Smooth muscle cell (in vitro differentiated cells): ENCODE results near the gene HM13. TPM values are rescaled to one million over a fixed set of nuclear protein-coding genes. Genes with fewer than 3 reads are reported as not detected.
"Not testable (repeated sequence)": the region's sequence is repeated elsewhere in the genome, so short reads cannot be mapped to it uniquely, and the experiment has no call there.

Source experiments
- DNase-seq: peaks from one replicate; lab custom pipeline; 2025; ENCODE audit not compliant: unreplicated experiment; lab: John Stamatoyannopoulos, UW
- H2AFZ ChIP-seq: fragments of 200-600 bp; sonication (generic); 2 replicates; pipeline ENCODE4 v1.6.0; 2016; ENCODE audit warnings: antibody characterized with exemption, low read depth, mild to moderate bottlenecking
- H3F3A ChIP-seq: fragments of 200-600 bp; sonication (generic); 2 replicates; pipeline ENCODE4 v1.6.0; 2017; ENCODE audit warnings: antibody characterized with exemption, low read depth
- H3K27ac ChIP-seq: fragments of 200-600 bp; sonication (generic); 2 replicates; pipeline ENCODE4 v1.5.1; 2016; ENCODE audit warnings: low read depth, mild to moderate bottlenecking
- H3K27me3 ChIP-seq: fragments of 200-600 bp; sonication (generic); 2 replicates; pipeline ENCODE4 v1.6.1; 2016; ENCODE audit warnings: low read depth, mild to moderate bottlenecking
- H3K36me3 ChIP-seq: fragments of 200-600 bp; sonication (generic); 2 replicates; pipeline ENCODE4 v1.5.1; 2016; ENCODE audit warnings: low read depth
- H3K4me1 ChIP-seq: fragments of 200-600 bp; sonication (generic); 2 replicates; pipeline ENCODE4 v1.5.1; 2016; ENCODE audit warnings: low read depth
- H3K4me2 ChIP-seq: fragments of 200-600 bp; sonication (generic); 2 replicates; pipeline ENCODE4 v1.6.0; 2016; ENCODE audit warnings: mild to moderate bottlenecking
- H3K4me3 ChIP-seq: fragments of 200-600 bp; sonication (generic); 2 replicates; pipeline ENCODE4 v1.5.1; 2016; ENCODE audit warnings: mild to moderate bottlenecking
- H3K79me2 ChIP-seq: fragments of 200-600 bp; sonication (generic); 2 replicates; pipeline ENCODE4 v1.6.0; 2016; ENCODE audit warnings: low read depth, mild to moderate bottlenecking
- H3K9ac ChIP-seq: fragments of 200-600 bp; sonication (generic); 2 replicates; pipeline ENCODE4 v1.6.0; 2016; ENCODE audit warnings: low read depth
- H3K9me3 ChIP-seq: fragments of 200-600 bp; sonication (generic); replicated peaks from 2 replicates; pipeline ENCODE4 v1.5.1; 2016; ENCODE audit warnings: low read depth
- H4K20me1 ChIP-seq: fragments of 200-600 bp; sonication (generic); 2 replicates; pipeline ENCODE4 v1.6.0; 2016; ENCODE audit warnings: low read depth
- WGBS: methylation state at CpG from one replicate; pipeline ENCODE4 v1.1.7; 2016; ENCODE audit warnings: low lambda C conversion rate; 5-methylcytosine and 5-hydroxymethylcytosine counted together
- polyA plus RNA-seq: library from polyadenylated mRNA; unstranded; fragments of >200 nt; fragmentation: Nextera tagmentation; extraction: Ambion mirVana; gene quantifications from 2 replicates; pipeline ENCODE4 v1.2.1, GENCODE V29; 2016
- total RNA-seq: library from RNA; depleted of rRNA; stranded (reverse); fragments of >200 nt; gene quantifications from 2 replicates; pipeline ENCODE4 v1.2.3, GENCODE V29; 2014
- TF ChIP-seq, protein P1 (sequence below): fragments of 200-600 bp; sonication (generic); IDR thresholded peaks from 2 replicates; pipeline ENCODE4 v1.5.1; 2017; ENCODE audit warnings: borderline replicate concordance, mild to moderate bottlenecking, antibody characterized with exemption; ENCODE audit not compliant: insufficient read depth, poor library complexity, severe bottlenecking

Gene HM13
- total and polyA plus RNA-seq, 2 experiments from 2014 or later = 210 to 336 TPM

- TF ChIP-seq, protein P1, sequence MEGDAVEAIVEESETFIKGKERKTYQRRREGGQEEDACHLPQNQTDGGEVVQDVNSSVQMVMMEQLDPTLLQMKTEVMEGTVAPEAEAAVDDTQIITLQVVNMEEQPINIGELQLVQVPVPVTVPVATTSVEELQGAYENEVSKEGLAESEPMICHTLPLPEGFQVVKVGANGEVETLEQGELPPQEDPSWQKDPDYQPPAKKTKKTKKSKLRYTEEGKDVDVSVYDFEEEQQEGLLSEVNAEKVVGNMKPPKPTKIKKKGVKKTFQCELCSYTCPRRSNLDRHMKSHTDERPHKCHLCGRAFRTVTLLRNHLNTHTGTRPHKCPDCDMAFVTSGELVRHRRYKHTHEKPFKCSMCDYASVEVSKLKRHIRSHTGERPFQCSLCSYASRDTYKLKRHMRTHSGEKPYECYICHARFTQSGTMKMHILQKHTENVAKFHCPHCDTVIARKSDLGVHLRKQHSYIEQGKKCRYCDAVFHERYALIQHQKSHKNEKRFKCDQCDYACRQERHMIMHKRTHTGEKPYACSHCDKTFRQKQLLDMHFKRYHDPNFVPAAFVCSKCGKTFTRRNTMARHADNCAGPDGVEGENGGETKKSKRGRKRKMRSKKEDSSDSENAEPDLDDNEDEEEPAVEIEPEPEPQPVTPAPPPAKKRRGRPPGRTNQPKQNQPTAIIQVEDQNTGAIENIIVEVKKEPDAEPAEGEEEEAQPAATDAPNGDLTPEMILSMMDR = no peak
- Histone ChIP-seq H3K9ac (peak overlapping the region; percentile 5), H3K27me3 (no peaks in the 10 kb centered on the region), H3K4me1 (peaks cover 18% of the 10 kb centered on the region), H3K79me2 (no peaks in the 10 kb centered on the region), H2AFZ (no peak overlapping the region), H4K20me1 (no peaks in the 10 kb centered on the region), H3F3A (peaks cover 54% of the 10 kb centered on the region), H3K4me3 (peak overlapping the region; percentile 53), H3K4me2 (peak overlapping the region; percentile 82), H3K9me3 (no peaks in the 10 kb centered on the region), H3K27ac (peak overlapping the region; percentile 83), H3K36me3 (no peaks in the 10 kb centered on the region)
- under 1% methylated on average over 43 of the region's 63 CpGs for WGBS
- DNase-seq = peak; percentile 98
These were observed 58.7 kb downstream of the HM13 start for GRCh38 chr20:31572701-31573554.

GRCh38 chr20:31573555-31574321 is 59.5 kb downstream of the HM13 start:
- Histone ChIP-seq H3K9ac (peak overlapping the region; percentile 5), H2AFZ (no peak overlapping the region)
- DNase-seq = no peak

GRCh38 chr20:31574986-31575385 is 60.7 kb downstream of the HM13 start:
- not testable (repeated sequence) for H3K27ac ChIP-seq, H2AFZ ChIP-seq, H3K4me3 ChIP-seq, H3K36me3 ChIP-seq, H3K27me3 ChIP-seq, H3K4me2 ChIP-seq, H3K9ac ChIP-seq, H3K9me3 ChIP-seq, H4K20me1 ChIP-seq, H3K79me2 ChIP-seq, DNase-seq
- 97% methylated on average over 10 of the region's 10 CpGs for WGBS
- Histone ChIP-seq H3K4me1 (peaks cover 18% of the 10 kb centered on the region), H3F3A (peaks cover 35% of the 10 kb centered on the region)

More at GRCh38 chr20:31573555-31574321, 59.5 kb downstream of the HM13 start:
- Histone ChIP-seq H3K27me3 (no peaks in the 10 kb centered on the region), H3K9me3 (no peaks in the 10 kb centered on the region), H4K20me1 (no peaks in the 10 kb centered on the region), H3K27ac (peak overlapping the region; percentile 83), H3K36me3 (no peaks in the 10 kb centered on the region), H3F3A (peaks cover 46% of the 10 kb centered on the region), H3K4me2 (peak overlapping the region; percentile 82), H3K4me3 (peak overlapping the region; percentile 53), H3K79me2 (no peaks in the 10 kb centered on the region), H3K4me1 (peaks cover 18% of the 10 kb centered on the region)
- 33% methylated on average over 19 of the region's 19 CpGs for WGBS
- TF ChIP-seq, protein P1 = no peak

GRCh38 chr20:31576751-31577150 is 62.5 kb downstream of the HM13 start:
- H3K9me3 ChIP-seq = no peaks in the 10 kb centered on the region
- peaks cover 18% of the 10 kb centered on the region for H3K4me1 ChIP-seq
- H3K4me2 ChIP-seq = no peak overlapping the region
- no peaks in the 10 kb centered on the region for H3K27me3 ChIP-seq
- H4K20me1 ChIP-seq = no peaks in the 10 kb centered on the region
- no peak overlapping the region for H2AFZ ChIP-seq
- WGBS = 100% methylated on average over 2 of the region's 2 CpGs
- no peak overlapping the region for H3K27ac ChIP-seq
- TF ChIP-seq, protein P1 = no peak
- no peak for DNase-seq
- H3K36me3 ChIP-seq = no peaks in the 10 kb centered on the region
- H3F3A ChIP-seq = peaks cover 18% of the 10 kb centered on the region
- H3K9ac ChIP-seq = no peak overlapping the region
- H3K4me3 ChIP-seq = no peak overlapping the region
- H3K79me2 ChIP-seq = no peaks in the 10 kb centered on the region
